DOHH2 (cell line): ENCODE data around the gene C12orf56.

Experiments
- EZH2phosphoT487 ChIP-seq: fragments of 200-600 bp; sonication (generic); IDR thresholded peaks from 2 replicates; pipeline ENCODE4 v1.6.1; 2017; ENCODE audit warnings: borderline replicate concordance, mild to moderate bottlenecking, antibody characterized with exemption, low read length, moderate library complexity, mixed read lengths
- TF ChIP-seq, protein P1 (sequence below): fragments of 200-600 bp; sonication (generic); IDR thresholded peaks from one replicate; pipeline ENCODE4 v1.5.1; 2014; ENCODE audit warnings: antibody characterized with exemption, mild to moderate bottlenecking, low read depth, low read length; ENCODE audit not compliant: poor library complexity, severe bottlenecking

DNA sequence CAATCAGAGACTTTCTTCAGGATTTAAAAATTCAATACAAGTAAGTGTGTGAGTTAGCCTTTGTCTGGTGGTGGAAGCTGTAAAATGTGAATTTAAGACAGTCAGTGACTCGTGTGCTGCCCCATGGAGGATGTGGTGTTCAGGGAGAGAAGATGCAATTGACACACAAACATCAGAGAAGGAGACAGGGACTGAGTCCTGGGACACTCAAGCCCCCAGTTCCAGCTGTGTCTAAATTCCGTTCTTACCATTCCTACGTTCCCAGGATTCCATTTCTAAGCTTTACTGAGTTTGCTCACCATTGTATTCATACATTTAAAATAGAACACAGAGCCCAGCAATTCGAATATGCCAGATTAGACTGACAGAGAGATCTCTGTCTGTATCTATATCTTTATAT lies 67.6 kb downstream of the C12orf56 start:
- TF ChIP-seq, protein P1, sequence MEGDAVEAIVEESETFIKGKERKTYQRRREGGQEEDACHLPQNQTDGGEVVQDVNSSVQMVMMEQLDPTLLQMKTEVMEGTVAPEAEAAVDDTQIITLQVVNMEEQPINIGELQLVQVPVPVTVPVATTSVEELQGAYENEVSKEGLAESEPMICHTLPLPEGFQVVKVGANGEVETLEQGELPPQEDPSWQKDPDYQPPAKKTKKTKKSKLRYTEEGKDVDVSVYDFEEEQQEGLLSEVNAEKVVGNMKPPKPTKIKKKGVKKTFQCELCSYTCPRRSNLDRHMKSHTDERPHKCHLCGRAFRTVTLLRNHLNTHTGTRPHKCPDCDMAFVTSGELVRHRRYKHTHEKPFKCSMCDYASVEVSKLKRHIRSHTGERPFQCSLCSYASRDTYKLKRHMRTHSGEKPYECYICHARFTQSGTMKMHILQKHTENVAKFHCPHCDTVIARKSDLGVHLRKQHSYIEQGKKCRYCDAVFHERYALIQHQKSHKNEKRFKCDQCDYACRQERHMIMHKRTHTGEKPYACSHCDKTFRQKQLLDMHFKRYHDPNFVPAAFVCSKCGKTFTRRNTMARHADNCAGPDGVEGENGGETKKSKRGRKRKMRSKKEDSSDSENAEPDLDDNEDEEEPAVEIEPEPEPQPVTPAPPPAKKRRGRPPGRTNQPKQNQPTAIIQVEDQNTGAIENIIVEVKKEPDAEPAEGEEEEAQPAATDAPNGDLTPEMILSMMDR = no peak
- TF ChIP-seq EZH2phosphoT487 = no peak
